Psoas muscle (tissue), 8 donors: ENCODE measurements around the gene ZMYM3. TPM values are rescaled to one million over a fixed set of nuclear protein-coding genes. Genes with fewer than 3 reads are reported as not detected.

Experiments
- ATAC-seq, 4 donors: fragments of 200-7000 bp; cut with Tn5 transposase; one replicate each; pipeline ENCODE4 v1.9.1; 2020; ENCODE audit warnings: moderate library complexity in 3 of 4, mild to moderate bottlenecking in 2 of 4
- DNase-seq, 2 donors: peaks; one replicate each; pipeline ENCODE4 v3.0.0-alpha.2; 2020
- H3K27ac ChIP-seq: fragments of 200-600 bp; one replicate; pipeline ENCODE4 v1.8.0; 2022
- H3K27me3 ChIP-seq, 3 donors: fragments of 200-600 bp in 1 of 3; one replicate each; pipeline versions ENCODE4 v1.6.1 to v1.8.0; 2013 to 2022; ENCODE audit warnings: low read length in 2 of 3, mild to moderate bottlenecking in 2 of 3, moderate library complexity in 1 of 3; ENCODE audit not compliant: insufficient read depth in 3 of 3
- H3K36me3 ChIP-seq, 2 donors: fragments of 200-600 bp in 1 of 2; one replicate each; pipeline versions ENCODE4 v1.6.1 to v1.8.0; 2013 to 2022; ENCODE audit warnings: low read depth in 1 of 2, mild to moderate bottlenecking in 1 of 2, moderate library complexity in 1 of 2; ENCODE audit not compliant: insufficient read depth in 1 of 2
- H3K4me1 ChIP-seq: fragments of 200-600 bp; one replicate; pipeline ENCODE4 v1.8.0; 2022
- H3K4me3 ChIP-seq: fragments of 200-600 bp; one replicate; pipeline ENCODE4 v1.8.0; 2022; ENCODE audit warnings: mild to moderate bottlenecking
- H3K9me3 ChIP-seq: fragments of 200-600 bp; one replicate; pipeline ENCODE4 v1.8.0; 2022
- CTCF ChIP-seq: fragments of 200-600 bp; IDR thresholded peaks from one replicate; pipeline ENCODE4 v1.8.0; 2022; ENCODE audit warnings: antibody characterized with exemption
- WGBS, 3 donors: extraction: QIAGEN DNeasy Blood & Tissue Kit; methylation state at CpG; one replicate each; pipeline versions ENCODE4 v1.1.6 to v1.1.7; 2013; 5-methylcytosine and 5-hydroxymethylcytosine counted together
- intact Hi-C, 2 donors: fragments of 100-400 bp; cut with DNase I; formaldehyde crosslinking; loops; one replicate each; pipeline versions ENCODE4 v1.11.0 to v1.14.2; 2022
- polyA plus RNA-seq, 3 donors: library from polyadenylated mRNA; stranded (reverse); fragments of 200-250 nt; gene quantifications; one replicate each; pipeline ENCODE4 v1.2.3, GENCODE V29; 2013
- total RNA-seq, 4 donors: library from RNA; stranded (reverse); fragmentation: NEBNext Ultra II Directional in 2 of 4; extraction: Animal tissue kit (Norgen Biotek cat#: 25700) in 2 of 4; gene quantifications; one replicate each; pipeline versions ENCODE4 v1.2.1 to v1.2.4, GENCODE V29; 2021 to 2023
- donor health status: healthy with polysubstance abuse.
- donor health status: DM: no; HTN: no; CAD: no; lungs with moderate emphysema.
- donor health status: Bipolar disorder and iron deficiency.
- donor health status: healthy.
- donor health status: DM: yes; HTN: yes; CAD: no.
- donor health status: DM: no; HTN: no; CAD: no.
- donor health status: DM: no; HTN: no; CAD: no.
- donor health status: DM: yes; HTN: yes; CAD: no.

The ZMYM3 gene
- total and polyA plus RNA-seq, 7 donors: 2.5 to 10.6 (median 6.3) TPM

- Histone ChIP-seq H3K27me3 (peaks cover 0 to 18% (median 0%) of the 10 kb centered on the region in 3 donors), H3K9me3 (no peaks in the 10 kb centered on the region), H3K4me1 (no peaks in the 10 kb centered on the region), H3K27ac (no peak overlapping the region), H3K36me3 (no peaks in the 10 kb centered on the region), H3K4me3 (no peak overlapping the region)
- intact Hi-C loops: no loop called here
- ATAC-seq (no peak), DNase-seq (no peak)
- no peak for TF ChIP-seq CTCF
- 60 to 80% (median 79%) methylated on average over 5 of the region's 5 CpGs for WGBS, 3 donors
Measured at GRCh38 chrX:71227370-71228062, 26.4 kb downstream of the ZMYM3 start.

- DNase-seq (no peak), ATAC-seq (no peak)
- H3K4me3 ChIP-seq: no peak overlapping the region
- H3K36me3 ChIP-seq: no peaks in the 10 kb centered on the region
- WGBS, 3 donors: 43 to 59% (median 49%) methylated on average over 5 of the region's 5 CpGs
- TF ChIP-seq CTCF: no peak
- peaks cover 0 to 22% (median 0%) of the 10 kb centered on the region in 3 donors for H3K27me3 ChIP-seq
- H3K27ac ChIP-seq: no peak overlapping the region
- intact Hi-C loops: no loop called here
- H3K4me1 ChIP-seq: no peaks in the 10 kb centered on the region
- H3K9me3 ChIP-seq: no peaks in the 10 kb centered on the region
Measured at GRCh38 chrX:71225676-71226075, 28.3 kb downstream of the ZMYM3 start.

- H3K4me3 ChIP-seq: no peak overlapping the region
- intact Hi-C loops: no loop called here
- H3K27ac ChIP-seq: no peak overlapping the region
- no peaks in the 10 kb centered on the region for H3K36me3 ChIP-seq
- DNase-seq (no peak), ATAC-seq (no peak)
- no peaks in the 10 kb centered on the region for H3K4me1 ChIP-seq
- TF ChIP-seq CTCF: no peak
- peaks cover 0 to 27% (median 0%) of the 10 kb centered on the region in 3 donors for H3K27me3 ChIP-seq
- no peaks in the 10 kb centered on the region for H3K9me3 ChIP-seq
- WGBS, 3 donors: 42 to 53% (median 53%) methylated on average over 2 of the region's 2 CpGs
Measured at GRCh38 chrX:71225009-71225408, 28.9 kb downstream of the ZMYM3 start.

GRCh38 chrX:71224098-71224708 lies 29.7 kb downstream of the ZMYM3 start:
- DNase-seq (no peak), ATAC-seq (no peak)
- no peak for TF ChIP-seq CTCF
- peaks cover 0 to 27% (median 0%) of the 10 kb centered on the region in 3 donors for H3K27me3 ChIP-seq
- no peaks in the 10 kb centered on the region for H3K9me3 ChIP-seq
- H3K27ac ChIP-seq: no peak overlapping the region
- intact Hi-C loops: no loop called here
- no peak overlapping the region for H3K4me3 ChIP-seq
- no peaks in the 10 kb centered on the region for H3K36me3 ChIP-seq
- H3K4me1 ChIP-seq: no peaks in the 10 kb centered on the region
- 76 to 95% (median 79%) methylated on average over 16 to 32 of the region's 32 CpGs for WGBS, 3 donors
